ENCODE measurements around the gene SLC48A1.

GRCh38 chr12:47725893-47726292 is 47.1 kb upstream of the SLC48A1 start:
- TF ChIP-seq FOXA1 (IDR thresholded peaks at IDR 0.05) (no peak), RAD21 (IDR thresholded peaks at IDR 0.05) (no peak), TAF1 (conservative IDR thresholded peaks at IDR 0.05) (no peak), RXRA (IDR thresholded peaks at IDR 0.05) (no peak), EGR1 (IDR thresholded peaks at IDR 0.05; ENCODE audit: low read depth in 2 of 2) (no peak), YY1 (IDR thresholded peaks at IDR 0.05) (no peak), SP1 (IDR thresholded peaks at IDR 0.05) (no peak), HNF4A (conservative IDR thresholded peaks at IDR 0.05) (no peak)
- TF ChIP-seq, protein P1, sequence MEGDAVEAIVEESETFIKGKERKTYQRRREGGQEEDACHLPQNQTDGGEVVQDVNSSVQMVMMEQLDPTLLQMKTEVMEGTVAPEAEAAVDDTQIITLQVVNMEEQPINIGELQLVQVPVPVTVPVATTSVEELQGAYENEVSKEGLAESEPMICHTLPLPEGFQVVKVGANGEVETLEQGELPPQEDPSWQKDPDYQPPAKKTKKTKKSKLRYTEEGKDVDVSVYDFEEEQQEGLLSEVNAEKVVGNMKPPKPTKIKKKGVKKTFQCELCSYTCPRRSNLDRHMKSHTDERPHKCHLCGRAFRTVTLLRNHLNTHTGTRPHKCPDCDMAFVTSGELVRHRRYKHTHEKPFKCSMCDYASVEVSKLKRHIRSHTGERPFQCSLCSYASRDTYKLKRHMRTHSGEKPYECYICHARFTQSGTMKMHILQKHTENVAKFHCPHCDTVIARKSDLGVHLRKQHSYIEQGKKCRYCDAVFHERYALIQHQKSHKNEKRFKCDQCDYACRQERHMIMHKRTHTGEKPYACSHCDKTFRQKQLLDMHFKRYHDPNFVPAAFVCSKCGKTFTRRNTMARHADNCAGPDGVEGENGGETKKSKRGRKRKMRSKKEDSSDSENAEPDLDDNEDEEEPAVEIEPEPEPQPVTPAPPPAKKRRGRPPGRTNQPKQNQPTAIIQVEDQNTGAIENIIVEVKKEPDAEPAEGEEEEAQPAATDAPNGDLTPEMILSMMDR (IDR thresholded peaks at IDR 0.05; ENCODE audit: low read depth, low read length, missing input control), result no peak
- TF ChIP-seq, protein P2, sequence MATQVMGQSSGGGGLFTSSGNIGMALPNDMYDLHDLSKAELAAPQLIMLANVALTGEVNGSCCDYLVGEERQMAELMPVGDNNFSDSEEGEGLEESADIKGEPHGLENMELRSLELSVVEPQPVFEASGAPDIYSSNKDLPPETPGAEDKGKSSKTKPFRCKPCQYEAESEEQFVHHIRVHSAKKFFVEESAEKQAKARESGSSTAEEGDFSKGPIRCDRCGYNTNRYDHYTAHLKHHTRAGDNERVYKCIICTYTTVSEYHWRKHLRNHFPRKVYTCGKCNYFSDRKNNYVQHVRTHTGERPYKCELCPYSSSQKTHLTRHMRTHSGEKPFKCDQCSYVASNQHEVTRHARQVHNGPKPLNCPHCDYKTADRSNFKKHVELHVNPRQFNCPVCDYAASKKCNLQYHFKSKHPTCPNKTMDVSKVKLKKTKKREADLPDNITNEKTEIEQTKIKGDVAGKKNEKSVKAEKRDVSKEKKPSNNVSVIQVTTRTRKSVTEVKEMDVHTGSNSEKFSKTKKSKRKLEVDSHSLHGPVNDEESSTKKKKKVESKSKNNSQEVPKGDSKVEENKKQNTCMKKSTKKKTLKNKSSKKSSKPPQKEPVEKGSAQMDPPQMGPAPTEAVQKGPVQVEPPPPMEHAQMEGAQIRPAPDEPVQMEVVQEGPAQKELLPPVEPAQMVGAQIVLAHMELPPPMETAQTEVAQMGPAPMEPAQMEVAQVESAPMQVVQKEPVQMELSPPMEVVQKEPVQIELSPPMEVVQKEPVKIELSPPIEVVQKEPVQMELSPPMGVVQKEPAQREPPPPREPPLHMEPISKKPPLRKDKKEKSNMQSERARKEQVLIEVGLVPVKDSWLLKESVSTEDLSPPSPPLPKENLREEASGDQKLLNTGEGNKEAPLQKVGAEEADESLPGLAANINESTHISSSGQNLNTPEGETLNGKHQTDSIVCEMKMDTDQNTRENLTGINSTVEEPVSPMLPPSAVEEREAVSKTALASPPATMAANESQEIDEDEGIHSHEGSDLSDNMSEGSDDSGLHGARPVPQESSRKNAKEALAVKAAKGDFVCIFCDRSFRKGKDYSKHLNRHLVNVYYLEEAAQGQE (IDR thresholded peaks at IDR 0.05), result no peak
- TF ChIP-seq, protein P3, sequence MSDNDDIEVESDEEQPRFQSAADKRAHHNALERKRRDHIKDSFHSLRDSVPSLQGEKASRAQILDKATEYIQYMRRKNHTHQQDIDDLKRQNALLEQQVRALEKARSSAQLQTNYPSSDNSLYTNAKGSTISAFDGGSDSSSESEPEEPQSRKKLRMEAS (IDR thresholded peaks at IDR 0.05), result no peak
- TF ChIP-seq, protein P4, sequence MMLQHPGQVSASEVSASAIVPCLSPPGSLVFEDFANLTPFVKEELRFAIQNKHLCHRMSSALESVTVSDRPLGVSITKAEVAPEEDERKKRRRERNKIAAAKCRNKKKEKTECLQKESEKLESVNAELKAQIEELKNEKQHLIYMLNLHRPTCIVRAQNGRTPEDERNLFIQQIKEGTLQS (IDR thresholded peaks at IDR 0.05), result no peak
- TF ChIP-seq, protein P5, sequence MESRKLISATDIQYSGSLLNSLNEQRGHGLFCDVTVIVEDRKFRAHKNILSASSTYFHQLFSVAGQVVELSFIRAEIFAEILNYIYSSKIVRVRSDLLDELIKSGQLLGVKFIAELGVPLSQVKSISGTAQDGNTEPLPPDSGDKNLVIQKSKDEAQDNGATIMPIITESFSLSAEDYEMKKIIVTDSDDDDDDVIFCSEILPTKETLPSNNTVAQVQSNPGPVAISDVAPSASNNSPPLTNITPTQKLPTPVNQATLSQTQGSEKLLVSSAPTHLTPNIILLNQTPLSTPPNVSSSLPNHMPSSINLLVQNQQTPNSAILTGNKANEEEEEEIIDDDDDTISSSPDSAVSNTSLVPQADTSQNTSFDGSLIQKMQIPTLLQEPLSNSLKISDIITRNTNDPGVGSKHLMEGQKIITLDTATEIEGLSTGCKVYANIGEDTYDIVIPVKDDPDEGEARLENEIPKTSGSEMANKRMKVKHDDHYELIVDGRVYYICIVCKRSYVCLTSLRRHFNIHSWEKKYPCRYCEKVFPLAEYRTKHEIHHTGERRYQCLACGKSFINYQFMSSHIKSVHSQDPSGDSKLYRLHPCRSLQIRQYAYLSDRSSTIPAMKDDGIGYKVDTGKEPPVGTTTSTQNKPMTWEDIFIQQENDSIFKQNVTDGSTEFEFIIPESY (IDR thresholded peaks at IDR 0.05), result no peak

All from liver (tissue), 3 donors.